NCI-H2196 treated with DMSO at 0.1 percent for 48 hours (cell line): ENCODE measurements around the gene MEX3D.

Experiments used
- DNase-seq: peaks from one replicate; lab custom pipeline; 2025; ENCODE audit not compliant: unreplicated experiment; lab: John Stamatoyannopoulos, UW

MEX3D gene

GRCh38 chr19:1598777-1599459 is 30.8 kb upstream of the MEX3D start:
- no peak for DNase-seq

- no peak for DNase-seq
Observed at GRCh38 chr19:1593501-1593772, 25.3 kb upstream of the MEX3D start.

- DNase-seq: peak; percentile 91
Observed at GRCh38 chr19:1592755-1593500, 24.8 kb upstream of the MEX3D start, which contains the start of gene MBD3. Gene MBD3 (minus strand): TSS chr19:1592865. CDS start chr19:1592631, 234 bp downstream.

GRCh38 chr19:1592024-1592754 is 24.1 kb upstream of the MEX3D start:
- DNase-seq: peak; percentile 76

GRCh38 chr19:1591421-1592023 is 23.4 kb upstream of the MEX3D start:
- DNase-seq: no peak

GRCh38 chr19:1590641-1591397 is 22.7 kb upstream of the MEX3D start:
- no peak for DNase-seq

GRCh38 chr19:1587872-1588271 is 19.7 kb upstream of the MEX3D start:
- no peak for DNase-seq

GRCh38 chr19:1585243-1585580 is 17.1 kb upstream of the MEX3D start:
- DNase-seq: no peak

- no peak for DNase-seq
Observed at GRCh38 chr19:1584500-1585242, 16.5 kb upstream of the MEX3D start.

- DNase-seq: peak; percentile 30
Observed at GRCh38 chr19:1582201-1582600, 14.1 kb upstream of the MEX3D start.

- no peak for DNase-seq
Observed at GRCh38 chr19:1580957-1581356, 12.8 kb upstream of the MEX3D start.

GRCh38 chr19:1580382-1580781 is 12.3 kb upstream of the MEX3D start:
- no peak for DNase-seq

- no peak for DNase-seq
Observed at GRCh38 chr19:1579222-1579621, 11.1 kb upstream of the MEX3D start.

GRCh38 chr19:1577929-1578618 is 9.9 kb upstream of the MEX3D start:
- peak; percentile 50 for DNase-seq

- DNase-seq: peak; percentile 72
Observed at GRCh38 chr19:1577090-1577928, 9.2 kb upstream of the MEX3D start.

- DNase-seq: no peak
Observed at GRCh38 chr19:1576242-1577089, 8.3 kb upstream of the MEX3D start.

- no peak for DNase-seq
Observed at GRCh38 chr19:1575323-1576241, 7.5 kb upstream of the MEX3D start.
